ENCODE results near the gene SRSF4. TPM values are rescaled to one million over a fixed set of nuclear protein-coding genes. Genes with fewer than 3 reads are reported as not detected.
A peak's percentile ranks its signal among the peaks of the same experiment; 100 is the strongest.

The SRSF4 gene
- total and polyA plus RNA-seq, 8 donors: 66.0 to 138 (median 120) TPM

- peak; percentile 32 for ATAC-seq
- Histone ChIP-seq H3K27ac (peak overlapping the region in 1 of 2 donors; percentile 41), H3K27me3 (no peaks in the 10 kb centered on the region), H3K4me1 (peaks cover 6 to 51% of the 10 kb centered on the region in 2 donors), H3K4me3 (no peak overlapping the region), H3K9me3 (no peaks in the 10 kb centered on the region), H3K36me3 (peaks cover 0 to 83% of the 10 kb centered on the region in 2 donors)
- TF ChIP-seq, protein P1, sequence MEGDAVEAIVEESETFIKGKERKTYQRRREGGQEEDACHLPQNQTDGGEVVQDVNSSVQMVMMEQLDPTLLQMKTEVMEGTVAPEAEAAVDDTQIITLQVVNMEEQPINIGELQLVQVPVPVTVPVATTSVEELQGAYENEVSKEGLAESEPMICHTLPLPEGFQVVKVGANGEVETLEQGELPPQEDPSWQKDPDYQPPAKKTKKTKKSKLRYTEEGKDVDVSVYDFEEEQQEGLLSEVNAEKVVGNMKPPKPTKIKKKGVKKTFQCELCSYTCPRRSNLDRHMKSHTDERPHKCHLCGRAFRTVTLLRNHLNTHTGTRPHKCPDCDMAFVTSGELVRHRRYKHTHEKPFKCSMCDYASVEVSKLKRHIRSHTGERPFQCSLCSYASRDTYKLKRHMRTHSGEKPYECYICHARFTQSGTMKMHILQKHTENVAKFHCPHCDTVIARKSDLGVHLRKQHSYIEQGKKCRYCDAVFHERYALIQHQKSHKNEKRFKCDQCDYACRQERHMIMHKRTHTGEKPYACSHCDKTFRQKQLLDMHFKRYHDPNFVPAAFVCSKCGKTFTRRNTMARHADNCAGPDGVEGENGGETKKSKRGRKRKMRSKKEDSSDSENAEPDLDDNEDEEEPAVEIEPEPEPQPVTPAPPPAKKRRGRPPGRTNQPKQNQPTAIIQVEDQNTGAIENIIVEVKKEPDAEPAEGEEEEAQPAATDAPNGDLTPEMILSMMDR (IDR thresholded peaks at IDR 0.05): no peak
- intact Hi-C loops (cut with DNase I): no loop called here
- DNase-seq: no peak
These were observed 19.7 kb downstream of the SRSF4 start for GRCh38 chr1:29162025-29162424.

GRCh38 chr1:29159773-29160172 lies 21.9 kb downstream of the SRSF4 start:
- H3K27ac ChIP-seq: no peak overlapping the region
- peaks cover 8 to 47% of the 10 kb centered on the region in 2 donors for H3K4me1 ChIP-seq
- no peaks in the 10 kb centered on the region for H3K9me3 ChIP-seq
- peaks cover 0 to 84% of the 10 kb centered on the region in 2 donors for H3K36me3 ChIP-seq
- intact Hi-C loops (cut with DNase I): no loop called here
- TF ChIP-seq, protein P1 (IDR thresholded peaks at IDR 0.05): no peak
- ATAC-seq: no peak
- no peak overlapping the region for H3K4me3 ChIP-seq
- no peak for DNase-seq
- no peaks in the 10 kb centered on the region for H3K27me3 ChIP-seq

- Histone ChIP-seq H3K4me3 (no peak overlapping the region), H3K9me3 (no peaks in the 10 kb centered on the region), H3K27me3 (no peaks in the 10 kb centered on the region), H3K27ac (peak overlapping the region in 1 of 2 donors; percentile 33), H3K4me1 (peaks cover 6 to 36% of the 10 kb centered on the region in 2 donors), H3K36me3 (peaks cover 6 to 92% of the 10 kb centered on the region in 2 donors)
- intact Hi-C loops (cut with DNase I): no loop called here
- no peak for ATAC-seq
- DNase-seq: no peak
- TF ChIP-seq, protein P1 (IDR thresholded peaks at IDR 0.05): no peak
These were observed 24.5 kb downstream of the SRSF4 start for GRCh38 chr1:29157269-29157601.

DNA sequence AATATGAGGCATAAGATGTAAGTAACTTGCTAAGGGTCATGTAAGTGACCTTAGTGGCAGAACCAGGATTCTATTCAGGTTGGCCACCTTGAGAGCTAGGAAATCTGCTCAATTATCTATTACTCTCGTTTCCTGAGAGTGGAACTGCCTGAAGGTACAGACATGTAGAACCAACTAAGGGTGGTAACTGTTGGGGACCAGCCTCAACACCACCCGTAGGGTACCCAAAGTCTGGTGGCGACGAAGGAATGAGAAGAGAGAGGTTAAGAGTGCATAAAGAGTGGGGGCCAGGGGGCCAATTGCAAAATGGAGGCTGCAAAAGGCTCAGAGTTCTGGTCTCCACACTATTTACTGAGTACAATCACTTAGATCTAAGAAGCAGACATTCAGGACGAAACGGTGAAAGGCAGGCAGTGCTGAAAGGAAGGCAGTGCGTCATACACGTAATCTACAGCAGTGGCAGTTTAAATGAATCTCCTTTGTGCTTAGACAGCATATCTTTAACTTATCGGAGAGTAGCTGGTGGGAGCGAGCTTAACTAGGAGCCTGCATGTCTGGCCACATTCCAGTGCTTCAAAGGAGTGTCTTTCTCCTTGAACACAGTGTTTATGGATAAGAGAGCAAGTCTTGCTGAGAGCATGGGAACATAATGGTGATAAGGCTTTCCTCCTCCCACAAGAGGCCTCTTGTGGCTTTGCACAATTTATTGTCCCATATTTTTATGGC lies 25.0 kb downstream of the SRSF4 start:
- intact Hi-C loops (cut with DNase I): no loop called here
- H3K27ac ChIP-seq: peak overlapping the region in 1 of 2 donors; percentile 33
- DNase-seq: no peak

More for the DNA sequence above, 25.0 kb downstream of the SRSF4 start:
- H3K4me3 ChIP-seq: no peak overlapping the region
- no peaks in the 10 kb centered on the region for H3K27me3 ChIP-seq
- peak; percentile 45 for ATAC-seq
- peaks cover 4 to 31% of the 10 kb centered on the region in 2 donors for H3K4me1 ChIP-seq
- H3K36me3 ChIP-seq: peaks cover 6 to 93% of the 10 kb centered on the region in 2 donors
- no peaks in the 10 kb centered on the region for H3K9me3 ChIP-seq
- TF ChIP-seq, protein P1 (IDR thresholded peaks at IDR 0.05): no peak
